ENCODE data around the gene CDS2.

GRCh38 chr20:5172167-5172601 lies 45.4 kb downstream of the CDS2 start:
- TF ChIP-seq POLR2A (IDR thresholded peaks at IDR 0.05) (no peak), CTCF (IDR thresholded peaks at IDR 0.05) (no peak)
